HG02852 (cell line): ENCODE results near the gene OR2F1.

Experiments used
- ATAC-seq: cut with Tn5 transposase; IDR thresholded peaks from one replicate; pipeline ENCODE4 v1.9.1; 2021; ENCODE audit warnings: mild to moderate bottlenecking, moderate library complexity; ENCODE audit not compliant: unreplicated experiment

OR2F1 gene

GRCh38 chr7:143954544-143954943 is at the start of gene OR2F1:
TSS of gene OR2F1 (plus strand) at chr7:143954844. CDS start at chr7:143959971, 5,127 bp downstream.
- no peak for ATAC-seq

GRCh38 chr7:143905509-143905908 is 49.1 kb upstream of the OR2F1 start:
- no peak for ATAC-seq

GRCh38 chr7:143906151-143906550 is 48.5 kb upstream of the OR2F1 start:
- ATAC-seq = no peak

GRCh38 chr7:143906895-143907294 is 47.7 kb upstream of the OR2F1 start:
- ATAC-seq = no peak

GRCh38 chr7:143908120-143908519 is 46.5 kb upstream of the OR2F1 start:
- ATAC-seq = no peak

GRCh38 chr7:143909863-143910262 is 44.8 kb upstream of the OR2F1 start:
- no peak for ATAC-seq

- ATAC-seq = no peak
Observed at GRCh38 chr7:143910473-143911248, 44.0 kb upstream of the OR2F1 start.

- no peak for ATAC-seq
Observed at GRCh38 chr7:143913945-143914615, 40.6 kb upstream of the OR2F1 start.

- no peak for ATAC-seq
Observed at GRCh38 chr7:143914938-143915652, 39.5 kb upstream of the OR2F1 start.

- no peak for ATAC-seq
Observed at GRCh38 chr7:143924851-143925250, 29.8 kb upstream of the OR2F1 start.

- ATAC-seq = peak; percentile 61
Observed at GRCh38 chr7:143929224-143929920, 25.3 kb upstream of the OR2F1 start.

- ATAC-seq = no peak
Observed at GRCh38 chr7:143931739-143932138, 22.9 kb upstream of the OR2F1 start.

- no peak for ATAC-seq
Observed at GRCh38 chr7:143934526-143935325, 19.9 kb upstream of the OR2F1 start, which contains the start of gene OR2F2. TSS of gene OR2F2 (plus strand) at chr7:143935233. CDS start at chr7:143935233, 0 bp downstream.

- ATAC-seq = no peak
Observed at GRCh38 chr7:143936087-143937009, 18.3 kb upstream of the OR2F1 start.

GRCh38 chr7:143938379-143939243 is 16.0 kb upstream of the OR2F1 start:
- ATAC-seq = no peak

- ATAC-seq = no peak
Observed at GRCh38 chr7:143945423-143945822, 9.2 kb upstream of the OR2F1 start.

- no peak for ATAC-seq
Observed at GRCh38 chr7:143947111-143947510, 7.5 kb upstream of the OR2F1 start.

GRCh38 chr7:143948733-143949132 is 5.9 kb upstream of the OR2F1 start:
- no peak for ATAC-seq
